ACC112 (cell line): Measurements from ENCODE around the gene FOXO3.
"Not testable (repeated sequence)": the region's sequence is repeated elsewhere in the genome, so short reads cannot be mapped to it uniquely, and the experiment has no call there.

Source experiments
- H2AFZ ChIP-seq: fragments of 200-600 bp; sonication (generic); one replicate; pipeline ENCODE4 v1.6.0; 2017; ENCODE audit warnings: antibody characterized with exemption, low read length; ENCODE audit not compliant: unreplicated experiment
- H3K27ac ChIP-seq: fragments of 200-600 bp; sonication (generic); 2 replicates; pipeline ENCODE4 v1.5.1; 2014; ENCODE audit warnings: low read depth, mild to moderate bottlenecking, antibody characterized with exemption, low read length, moderate library complexity
- H3K27me3 ChIP-seq: fragments of 200-600 bp; sonication (generic); 2 replicates; pipeline ENCODE4 v1.6.1; 2014; ENCODE audit warnings: mild to moderate bottlenecking, antibody characterized with exemption, low read length, moderate library complexity, mixed read lengths; ENCODE audit not compliant: insufficient read depth
- H3K36me3 ChIP-seq: fragments of 200-600 bp; sonication (generic); 2 replicates; pipeline ENCODE4 v1.6.1; 2016; ENCODE audit warnings: mild to moderate bottlenecking, antibody characterized with exemption, low read length, moderate library complexity, mixed read lengths; ENCODE audit not compliant: insufficient read depth
- H3K4me1 ChIP-seq: fragments of 200-600 bp; sonication (generic); one replicate; pipeline ENCODE4 v1.6.1; 2016; ENCODE audit warnings: low read length, mixed read lengths; ENCODE audit not compliant: insufficient read depth, unreplicated experiment, control insufficient read depth
- H3K4me3 ChIP-seq: fragments of 200-600 bp; sonication (generic); 2 replicates; pipeline ENCODE4 v1.5.1; 2014; ENCODE audit warnings: mild to moderate bottlenecking, low read depth, low read length
- H3K79me2 ChIP-seq: fragments of 200-600 bp; sonication (generic); one replicate; pipeline ENCODE4 v1.6.0; 2016; ENCODE audit warnings: low read length; ENCODE audit not compliant: control insufficient read depth, unreplicated experiment, insufficient read depth

FOXO3 gene

DNA sequence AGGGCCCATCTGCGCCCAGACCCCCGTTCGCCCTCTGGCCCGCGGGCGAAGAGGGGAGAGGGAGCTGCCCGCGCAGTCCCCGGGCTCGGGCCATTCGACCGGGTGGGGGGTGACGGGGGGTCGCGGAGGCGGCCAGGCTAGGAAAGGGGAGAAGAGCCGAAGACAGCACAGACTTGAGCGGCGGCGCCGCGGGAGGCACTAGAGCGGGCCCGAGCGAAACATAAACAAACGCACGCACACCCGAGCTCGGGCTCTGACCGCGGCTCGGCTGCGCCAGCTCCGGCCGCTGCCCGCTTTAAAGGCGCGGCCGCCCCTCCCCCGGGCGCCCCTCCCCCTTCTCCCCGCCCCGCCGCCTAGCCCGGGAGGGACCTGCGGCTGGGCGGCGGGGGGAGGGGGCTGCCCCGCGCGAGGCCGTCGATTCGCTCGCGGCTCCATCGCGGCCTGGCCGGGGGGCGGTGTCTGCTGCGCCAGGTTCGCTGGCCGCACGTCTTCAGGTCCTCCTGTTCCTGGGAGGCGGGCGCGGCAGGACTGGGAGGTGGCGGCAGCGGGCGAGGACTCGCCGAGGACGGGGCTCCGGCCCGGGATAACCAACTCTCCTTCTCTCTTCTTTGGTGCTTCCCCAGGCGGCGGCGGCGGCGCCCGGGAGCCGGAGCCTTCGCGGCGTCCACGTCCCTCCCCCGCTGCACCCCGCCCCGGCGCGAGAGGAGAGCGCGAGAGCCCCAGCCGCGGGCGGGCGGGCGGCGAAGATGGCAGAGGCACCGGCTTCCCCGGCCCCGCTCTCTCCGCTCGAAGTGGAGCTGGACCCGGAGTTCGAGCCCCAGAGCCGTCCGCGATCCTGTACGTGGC, at the start of gene FOXO3:
Gene FOXO3 (plus strand): TSS at position 455 of the 846 bp plus-strand sequence. CDS start 292 bp downstream, at position 747.
- Histone ChIP-seq H3K4me1 (peaks cover 20% of the 10 kb centered on the region), H3K27ac (peak within 1 kb of the TSS; percentile 91), H2AFZ (peak within 1 kb of the TSS; percentile 54), H3K36me3 (no peaks in the 10 kb centered on the region), H3K79me2 (peaks cover 38% of the 10 kb centered on the region), H3K27me3 (no peaks in the 10 kb centered on the region), H3K4me3 (peak within 1 kb of the TSS; percentile 99)

DNA sequence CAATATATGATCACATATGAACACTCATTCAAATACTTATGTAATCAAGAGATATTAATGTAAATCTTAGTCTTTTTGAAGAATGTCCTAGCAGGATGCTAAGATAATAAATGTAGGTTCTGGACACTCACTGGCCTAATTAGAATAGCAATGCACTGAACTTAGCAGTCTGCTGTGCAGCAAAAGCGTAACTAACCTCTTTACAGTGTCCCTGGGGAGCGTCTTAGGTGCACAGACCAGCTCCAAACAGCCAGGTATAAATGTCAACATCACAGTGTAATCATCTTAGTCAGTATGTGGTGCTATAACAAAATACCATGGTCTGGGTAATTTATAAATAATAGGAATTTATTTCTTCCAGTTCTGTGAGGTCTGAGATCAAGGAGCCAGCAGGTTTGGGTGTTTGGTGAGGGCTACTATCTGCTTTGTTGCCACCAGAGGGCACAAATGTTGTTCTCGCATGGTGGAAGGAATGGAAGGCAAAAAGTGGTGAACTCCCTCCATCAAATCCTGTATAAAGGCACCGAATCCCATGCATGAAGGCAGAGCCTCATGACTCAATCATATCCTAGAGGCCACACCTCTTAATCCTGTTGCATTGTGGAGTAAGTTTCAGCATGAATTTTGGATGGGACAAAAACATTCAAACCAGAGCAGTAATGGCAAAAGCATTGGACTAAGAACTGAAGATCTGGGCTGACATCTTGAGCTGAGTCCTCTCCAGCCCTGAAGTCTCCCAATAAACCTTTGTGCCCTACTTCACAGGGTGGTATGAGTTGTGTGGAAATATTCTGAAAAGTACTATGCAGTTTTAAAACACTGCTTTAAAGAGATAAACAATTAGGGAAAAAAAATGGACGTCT, 41.8 kb upstream of the FOXO3 start:
- no peaks in the 10 kb centered on the region for H3K4me1 ChIP-seq
- no peak overlapping the region for H2AFZ ChIP-seq
- no peak overlapping the region for H3K27ac ChIP-seq
- H3K27me3 ChIP-seq = no peaks in the 10 kb centered on the region
- H3K4me3 ChIP-seq = no peak overlapping the region
- H3K36me3 ChIP-seq = no peaks in the 10 kb centered on the region
- H3K79me2 ChIP-seq = no peaks in the 10 kb centered on the region

DNA sequence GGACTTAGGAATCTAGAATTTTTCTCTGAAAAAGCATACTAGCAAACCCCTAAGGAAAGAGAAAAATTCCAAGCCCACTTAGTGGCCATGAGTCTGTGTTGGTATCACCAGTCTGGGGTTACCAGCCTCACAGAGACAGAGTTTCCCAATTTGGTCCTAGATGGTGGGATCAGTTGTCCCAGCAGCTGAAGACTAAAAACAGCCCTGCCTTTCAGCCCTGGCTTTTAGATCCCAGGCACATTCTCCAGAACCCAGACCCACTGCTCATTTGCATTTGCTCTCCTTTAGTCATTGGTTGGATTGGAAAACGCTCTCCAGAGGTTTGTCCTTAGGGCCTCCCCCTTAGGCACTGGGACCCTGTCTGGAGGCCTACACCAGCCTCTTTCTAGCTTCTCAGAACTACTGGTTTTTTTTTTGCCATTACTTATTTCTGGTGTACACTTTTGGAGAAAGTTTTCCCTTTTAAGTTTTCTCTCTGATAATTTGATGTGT, 39.1 kb upstream of the FOXO3 start:
- Histone ChIP-seq H3K27ac (no peak overlapping the region), H3K27me3 (no peaks in the 10 kb centered on the region), H3K4me1 (no peaks in the 10 kb centered on the region), H3K4me3 (no peak overlapping the region), H3K79me2 (no peaks in the 10 kb centered on the region), H3K36me3 (no peaks in the 10 kb centered on the region), H2AFZ (no peak overlapping the region)

DNA sequence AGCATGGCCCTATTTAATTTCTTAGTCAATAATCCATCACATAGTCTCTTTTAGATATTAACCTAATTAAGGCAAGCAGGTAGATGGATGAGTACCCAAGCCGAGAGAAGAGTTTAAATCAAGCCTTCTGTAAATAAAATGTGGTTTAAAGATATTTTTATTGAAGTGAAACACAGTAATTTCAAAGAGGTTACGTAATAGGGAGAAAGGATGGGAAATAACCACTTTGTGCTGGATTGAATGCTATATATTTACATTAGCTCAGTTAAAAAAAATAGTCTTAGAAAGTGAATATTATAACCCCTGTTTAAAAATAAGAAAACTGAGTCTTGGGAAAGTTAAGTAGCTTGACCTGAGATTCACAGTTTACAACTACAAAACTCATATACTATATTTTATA, 37.0 kb upstream of the FOXO3 start:
- H3K4me1 ChIP-seq = no peaks in the 10 kb centered on the region
- H3K27me3 ChIP-seq = no peaks in the 10 kb centered on the region
- no peaks in the 10 kb centered on the region for H3K36me3 ChIP-seq
- no peak overlapping the region for H3K27ac ChIP-seq
- H2AFZ ChIP-seq = no peak overlapping the region
- H3K79me2 ChIP-seq = no peaks in the 10 kb centered on the region
- no peak overlapping the region for H3K4me3 ChIP-seq

DNA sequence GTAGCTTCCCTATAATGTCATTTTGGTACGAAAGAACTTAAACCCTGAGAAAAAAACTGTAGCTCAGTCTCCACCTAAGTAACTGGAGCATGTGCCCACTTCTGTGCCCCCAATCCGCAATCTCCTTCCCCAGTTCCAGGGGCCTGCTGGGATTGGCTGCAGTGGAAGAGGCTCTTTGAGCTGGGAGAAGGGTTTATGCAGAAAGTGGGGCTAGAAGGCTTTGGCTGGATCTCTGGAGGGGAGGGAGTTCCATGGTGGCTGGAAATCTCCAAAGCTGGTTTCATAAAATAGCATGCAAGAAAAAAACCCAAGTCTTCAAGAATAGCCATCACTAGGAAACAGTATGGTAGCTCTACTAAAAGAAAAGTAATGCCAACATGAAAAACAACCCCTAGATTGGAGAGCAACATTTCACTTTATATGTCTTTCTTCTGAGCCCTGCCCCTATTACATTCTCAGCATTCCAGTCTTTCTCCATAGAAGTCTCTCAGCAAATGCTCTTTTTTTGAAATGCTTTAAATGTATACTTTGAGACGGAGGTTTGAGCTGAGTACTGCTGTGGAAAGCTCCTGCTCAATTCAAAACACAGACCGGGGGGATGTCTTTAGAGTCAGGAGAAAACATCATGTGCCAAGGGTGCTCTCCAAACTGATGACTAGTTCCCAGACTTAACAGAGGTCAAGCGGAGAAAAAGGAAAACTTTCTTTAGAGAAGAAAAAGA, 36.0 kb upstream of the FOXO3 start:
- H3K79me2 ChIP-seq = no peaks in the 10 kb centered on the region
- H3K4me1 ChIP-seq = no peaks in the 10 kb centered on the region
- H2AFZ ChIP-seq = no peak overlapping the region
- no peaks in the 10 kb centered on the region for H3K36me3 ChIP-seq
- no peak overlapping the region for H3K4me3 ChIP-seq
- H3K27ac ChIP-seq = no peak overlapping the region
- no peaks in the 10 kb centered on the region for H3K27me3 ChIP-seq

DNA sequence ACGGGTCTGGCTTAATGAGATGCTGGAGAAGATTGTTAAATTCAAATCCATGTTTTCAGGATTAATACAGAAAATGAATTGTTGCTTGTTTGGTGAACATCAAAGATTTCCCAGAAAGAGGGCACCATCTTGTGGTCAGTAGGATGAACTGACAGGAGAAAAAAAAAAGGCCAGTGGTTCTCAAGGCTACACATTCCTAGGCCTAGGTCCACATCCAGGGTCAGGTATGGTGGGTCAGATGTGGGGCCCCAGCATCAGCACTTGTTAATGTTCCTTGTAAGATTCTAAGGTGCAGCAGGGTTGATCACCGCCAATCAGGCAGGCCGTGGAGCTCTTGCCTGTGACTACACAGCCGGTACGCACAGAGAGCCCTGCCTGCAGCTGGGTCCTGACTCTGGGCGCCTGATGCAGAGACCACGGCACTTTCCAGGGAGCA, 34.0 kb upstream of the FOXO3 start:
- no peak overlapping the region for H3K4me3 ChIP-seq
- no peaks in the 10 kb centered on the region for H3K4me1 ChIP-seq
- no peaks in the 10 kb centered on the region for H3K36me3 ChIP-seq
- no peaks in the 10 kb centered on the region for H3K27me3 ChIP-seq
- no peak overlapping the region for H3K27ac ChIP-seq
- no peaks in the 10 kb centered on the region for H3K79me2 ChIP-seq
- no peak overlapping the region for H2AFZ ChIP-seq

DNA sequence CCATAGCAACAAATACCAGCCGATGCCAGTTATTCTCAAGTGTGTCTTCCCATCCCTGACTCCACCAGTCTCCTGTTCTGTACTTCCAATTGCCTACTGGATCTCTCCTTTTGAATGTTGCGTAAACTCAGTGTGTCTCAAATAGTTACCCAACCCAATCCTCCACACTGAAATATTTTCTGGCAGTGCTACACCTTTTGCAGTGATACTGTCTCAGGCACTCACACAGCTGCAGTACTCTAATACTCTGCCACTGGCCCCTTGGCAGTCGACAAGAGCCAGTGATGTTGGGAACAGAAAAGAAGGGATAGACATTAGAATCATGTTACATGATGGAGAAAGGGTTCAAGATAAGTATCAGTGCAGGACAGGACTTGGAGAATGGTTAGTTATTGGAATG, 31.8 kb upstream of the FOXO3 start:
- H3K27me3 ChIP-seq = no peaks in the 10 kb centered on the region
- H2AFZ ChIP-seq = no peak overlapping the region
- no peak overlapping the region for H3K27ac ChIP-seq
- H3K4me1 ChIP-seq = no peaks in the 10 kb centered on the region
- H3K4me3 ChIP-seq = no peak overlapping the region
- H3K36me3 ChIP-seq = no peaks in the 10 kb centered on the region
- H3K79me2 ChIP-seq = no peaks in the 10 kb centered on the region

DNA sequence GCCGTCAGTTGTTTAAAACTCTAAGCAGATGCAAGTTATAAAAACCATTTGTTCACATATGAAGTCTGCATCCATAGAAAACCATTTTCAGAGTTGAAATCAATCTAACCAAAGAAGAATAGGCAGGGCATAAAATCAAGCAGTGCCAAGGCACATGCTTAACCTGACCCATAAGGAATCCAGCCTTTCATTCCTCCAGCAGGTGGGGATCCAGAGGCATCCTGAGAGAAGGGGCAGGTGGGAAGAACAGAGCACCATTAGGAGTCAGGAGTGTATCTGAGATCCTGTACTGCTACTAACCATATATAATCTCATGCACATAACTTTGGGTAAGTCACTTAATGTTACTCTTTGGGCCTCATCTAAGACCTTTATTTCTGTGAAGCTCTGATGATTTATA, 29.4 kb upstream of the FOXO3 start:
- Histone ChIP-seq H3K4me1 (no peaks in the 10 kb centered on the region), H2AFZ (no peak overlapping the region), H3K27ac (no peak overlapping the region), H3K4me3 (no peak overlapping the region), H3K36me3 (no peaks in the 10 kb centered on the region), H3K27me3 (no peaks in the 10 kb centered on the region), H3K79me2 (no peaks in the 10 kb centered on the region)

DNA sequence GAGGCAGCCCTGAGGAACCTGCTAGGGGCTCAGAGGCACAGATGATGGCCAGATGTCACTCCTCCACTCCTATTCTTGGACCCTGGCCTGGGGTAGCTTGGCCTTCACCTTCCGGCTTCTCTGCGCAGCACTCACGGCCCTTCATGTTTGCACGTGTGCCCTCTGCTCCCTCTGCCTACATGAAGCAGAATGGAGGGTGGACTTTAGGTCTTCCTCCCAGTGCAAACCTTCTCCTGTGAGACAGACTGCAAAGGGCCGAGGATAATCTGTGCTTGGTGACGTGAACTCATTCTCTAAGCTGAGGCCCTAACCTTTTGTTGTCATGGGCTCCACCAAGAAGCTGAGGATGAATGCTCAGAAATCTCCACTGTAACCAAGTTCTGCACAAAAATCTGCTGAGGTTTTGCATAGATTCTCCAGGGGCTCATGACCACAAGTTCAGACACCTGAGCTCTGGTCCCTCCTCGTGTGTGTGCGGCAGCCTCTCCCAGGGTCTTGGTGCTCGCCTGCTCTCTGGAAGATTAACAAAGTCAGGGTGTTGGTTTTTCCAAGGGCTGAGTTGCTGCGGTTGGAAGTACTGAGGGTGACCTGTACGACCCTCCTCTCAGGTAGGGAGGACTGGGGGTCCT, 25.5 kb upstream of the FOXO3 start:
- Histone ChIP-seq H3K27me3 (no peaks in the 10 kb centered on the region), H3K4me3 (no peak overlapping the region), H3K36me3 (no peaks in the 10 kb centered on the region), H3K79me2 (no peaks in the 10 kb centered on the region), H3K4me1 (no peaks in the 10 kb centered on the region), H3K27ac (no peak overlapping the region), H2AFZ (no peak overlapping the region)

DNA sequence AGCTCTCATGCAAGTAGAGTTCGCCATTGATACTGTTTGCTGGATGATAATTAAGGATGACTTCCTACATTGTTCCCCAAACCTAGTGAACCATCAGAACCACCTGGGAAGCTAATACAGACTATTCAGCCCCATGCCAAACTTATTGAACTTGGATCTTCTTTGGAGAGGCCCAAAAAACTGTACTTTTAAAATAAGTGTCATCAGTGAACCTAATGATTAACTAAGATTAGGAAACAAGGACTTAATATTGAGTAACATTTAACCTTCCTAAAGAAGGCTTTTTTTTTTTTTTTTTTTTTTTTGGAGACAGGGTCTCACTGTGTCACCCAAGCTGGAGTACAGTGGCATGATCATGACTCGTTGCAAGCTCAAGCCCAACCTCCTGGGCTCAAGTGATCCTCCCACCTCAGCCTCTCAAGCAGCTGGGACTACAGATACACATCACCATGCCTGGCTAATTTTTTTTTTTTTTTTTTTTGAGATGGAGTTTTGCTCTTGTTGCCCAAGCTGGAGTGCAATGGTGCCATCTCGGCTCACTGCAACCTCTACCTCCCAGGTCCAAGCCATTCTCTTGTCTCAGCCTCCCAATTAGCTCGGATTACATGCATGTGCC, 24.7 kb upstream of the FOXO3 start:
- not testable (repeated sequence) for H3K79me2 ChIP-seq, H3K27ac ChIP-seq, H3K36me3 ChIP-seq, H2AFZ ChIP-seq, H3K4me1 ChIP-seq, H3K27me3 ChIP-seq, H3K4me3 ChIP-seq
